Pancreas (tissue), 10 donors: ENCODE data around the gene MRPS10. TPM values are rescaled to one million over a fixed set of nuclear protein-coding genes. Genes with fewer than 3 reads are reported as not detected.
A peak's percentile ranks its signal among the peaks of the same experiment; 100 is the strongest.

Experiments used
- ATAC-seq, 4 donors: fragments of 200-7000 bp; cut with Tn5 transposase; one replicate each; pipeline versions ENCODE4 v1.8.0 to v1.9.1; 2020; ENCODE audit warnings: mild to moderate bottlenecking in 4 of 4, moderate library complexity in 4 of 4
- DNase-seq, 6 donors: peaks; one replicate each; pipeline ENCODE4 v3.0.0-alpha.2; 2020
- FAIRE-seq: peaks from 2 replicates; lab custom pipeline; 2012; peaks lifted over from hg19 to GRCh38; lab: Jason Lieb, UNC
- H3K27ac ChIP-seq, 4 donors: fragments of 200-600 bp; sonication (generic); 1 replicate in 3 of 4; 2 replicates in 1 of 4; pipeline versions ENCODE4 v1.5.0 to v1.8.0; 2020
- H3K27me3 ChIP-seq, 4 donors: fragments of 200-600 bp; one replicate each; pipeline ENCODE4 v1.8.0; 2021
- H3K36me3 ChIP-seq, 3 donors: fragments of 200-600 bp; sonication (generic) in 1 of 3; one replicate each; pipeline versions ENCODE4 v1.5.0 to v1.8.0; 2020 to 2021
- H3K4me1 ChIP-seq, 3 donors: fragments of 200-600 bp; one replicate each; pipeline ENCODE4 v1.8.0; 2021
- H3K4me3 ChIP-seq, 4 donors: fragments of 200-600 bp; sonication (generic) in 2 of 4; one replicate each; pipeline versions ENCODE4 v1.5.0 to v1.8.0; 2020 to 2021
- H3K9me3 ChIP-seq, 4 donors: fragments of 200-600 bp; one replicate each; pipeline ENCODE4 v1.8.0; 2021
- WGBS, 2 donors: extraction: QIAGEN DNeasy Blood & Tissue Kit; methylation state at CpG; one replicate each; pipeline ENCODE4 v1.1.7; 2013; 5-methylcytosine and 5-hydroxymethylcytosine counted together
- intact Hi-C, 3 donors: fragments of 100-400 bp; cut with DNase I; formaldehyde crosslinking; loops; one replicate each; pipeline versions ENCODE4 v1.11.1 to v1.14.2; 2022
- polyA plus RNA-seq, 2 donors: library from polyadenylated mRNA; stranded (reverse); fragments of 200-250 nt; gene quantifications; one replicate each; pipeline ENCODE4 v1.2.3, GENCODE V29; 2013
- total RNA-seq, 6 donors: library from RNA; stranded (reverse); fragmentation: NEBNext Ultra II Directional in 4 of 6; extraction: Animal tissue kit (Norgen Biotek cat#: 25700) in 4 of 6; gene quantifications; one replicate each; pipeline versions ENCODE4 v1.2.1 to v1.2.4, GENCODE V29; 2021 to 2023
- TF ChIP-seq, protein P1 (sequence below), 4 donors: fragments of 200-600 bp; sonication (generic) in 3 of 4; IDR thresholded peaks; one replicate each; pipeline versions ENCODE4 v1.5.0 to v1.8.0; 2021; ENCODE audit warnings: antibody characterized with exemption in 4 of 4
- donor health status: healthy with polysubstance abuse.
- donor health status: DM: no; HTN: no; CAD: no; lungs with moderate emphysema.
- donor health status: DM: no; HTN: no; CAD: no.
- donor health status: control.
- donor health status: control.
- donor health status: Bipolar disorder and iron deficiency.
- donor health status: DM: yes; HTN: yes; CAD: no.
- donor health status: DM: no; HTN: no; CAD: no.
- donor health status: DM: no; HTN: no; CAD: no.
- donor health status: DM: yes; HTN: yes; CAD: no.

MRPS10 gene
- total and polyA plus RNA-seq, 8 donors, result 6.7 to 12.5 (median 10.8) TPM

DNA sequence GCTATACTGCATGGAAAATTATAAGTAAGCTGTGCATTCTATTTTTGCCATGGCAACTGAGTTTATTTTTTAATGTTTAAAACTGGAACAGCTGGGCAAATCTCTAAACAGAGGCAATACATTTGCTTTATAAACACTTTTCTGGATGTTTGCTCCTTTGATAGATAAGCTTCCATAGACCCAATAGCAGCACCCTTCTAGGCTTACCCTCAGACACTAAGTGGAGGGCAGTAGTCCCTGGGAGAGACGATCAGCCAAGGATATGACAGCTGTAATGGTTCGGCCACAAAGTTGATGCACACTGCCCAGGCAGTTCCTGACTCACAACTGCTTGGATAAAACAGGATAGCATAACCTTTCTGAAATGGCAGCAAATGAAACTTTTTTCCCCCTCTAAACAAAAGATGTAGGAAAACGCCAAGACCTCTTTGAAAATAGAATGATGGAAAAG, 8.5 kb upstream of the MRPS10 start:
- WGBS, 2 donors, result 27 to 40% methylated on average over 3 of the region's 3 CpGs
- no peaks in the 10 kb centered on the region for H3K27me3 ChIP-seq
- FAIRE-seq (no peak), DNase-seq (no peak), ATAC-seq (peak in 3 of 4 donors; percentile 22 to 33 (median 24))
- H3K36me3 ChIP-seq, result no peaks in the 10 kb centered on the region
- no peak overlapping the region for H3K4me3 ChIP-seq
- TF ChIP-seq, protein P1, sequence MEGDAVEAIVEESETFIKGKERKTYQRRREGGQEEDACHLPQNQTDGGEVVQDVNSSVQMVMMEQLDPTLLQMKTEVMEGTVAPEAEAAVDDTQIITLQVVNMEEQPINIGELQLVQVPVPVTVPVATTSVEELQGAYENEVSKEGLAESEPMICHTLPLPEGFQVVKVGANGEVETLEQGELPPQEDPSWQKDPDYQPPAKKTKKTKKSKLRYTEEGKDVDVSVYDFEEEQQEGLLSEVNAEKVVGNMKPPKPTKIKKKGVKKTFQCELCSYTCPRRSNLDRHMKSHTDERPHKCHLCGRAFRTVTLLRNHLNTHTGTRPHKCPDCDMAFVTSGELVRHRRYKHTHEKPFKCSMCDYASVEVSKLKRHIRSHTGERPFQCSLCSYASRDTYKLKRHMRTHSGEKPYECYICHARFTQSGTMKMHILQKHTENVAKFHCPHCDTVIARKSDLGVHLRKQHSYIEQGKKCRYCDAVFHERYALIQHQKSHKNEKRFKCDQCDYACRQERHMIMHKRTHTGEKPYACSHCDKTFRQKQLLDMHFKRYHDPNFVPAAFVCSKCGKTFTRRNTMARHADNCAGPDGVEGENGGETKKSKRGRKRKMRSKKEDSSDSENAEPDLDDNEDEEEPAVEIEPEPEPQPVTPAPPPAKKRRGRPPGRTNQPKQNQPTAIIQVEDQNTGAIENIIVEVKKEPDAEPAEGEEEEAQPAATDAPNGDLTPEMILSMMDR (IDR thresholded peaks at IDR 0.05), result no peak
- H3K27ac ChIP-seq, result peak overlapping the region in 2 of 4 donors; percentile 35 to 55
- intact Hi-C loops, result no loop called here
- peaks cover 0 to 11% (median 0%) of the 10 kb centered on the region in 3 donors for H3K4me1 ChIP-seq
- H3K9me3 ChIP-seq, result no peaks in the 10 kb centered on the region

DNA sequence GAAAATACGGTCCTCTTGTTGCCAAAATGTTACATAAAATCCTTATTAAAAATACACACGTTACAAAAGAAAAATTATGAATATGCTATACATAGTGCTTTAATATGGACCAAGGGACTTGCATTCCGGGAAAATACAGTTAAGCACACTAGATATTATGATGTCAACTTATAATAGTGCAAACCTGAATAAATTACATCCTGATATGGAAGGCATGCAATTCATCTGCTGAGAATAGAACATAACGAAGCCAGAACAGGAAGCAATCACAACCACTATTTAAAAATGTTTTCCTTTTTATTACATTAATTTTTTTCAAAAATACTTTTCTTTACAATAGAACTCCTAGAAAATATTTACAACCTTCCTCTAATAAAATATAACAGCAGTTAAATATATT, 7.8 kb upstream of the MRPS10 start:
- no peak overlapping the region for H3K27ac ChIP-seq
- H3K9me3 ChIP-seq, result no peaks in the 10 kb centered on the region
- H3K36me3 ChIP-seq, result no peaks in the 10 kb centered on the region
- no peaks in the 10 kb centered on the region for H3K27me3 ChIP-seq
- H3K4me3 ChIP-seq, result no peak overlapping the region
- no peak for ATAC-seq
- DNase-seq, result no peak
- H3K4me1 ChIP-seq, result peaks cover 0 to 11% (median 0%) of the 10 kb centered on the region in 3 donors
- intact Hi-C loops, result no loop called here
- no peak for FAIRE-seq
- TF ChIP-seq, protein P1 (IDR thresholded peaks at IDR 0.05), result no peak
- WGBS, 2 donors, result 47 to 70% methylated on average over 4 of the region's 4 CpGs

DNA sequence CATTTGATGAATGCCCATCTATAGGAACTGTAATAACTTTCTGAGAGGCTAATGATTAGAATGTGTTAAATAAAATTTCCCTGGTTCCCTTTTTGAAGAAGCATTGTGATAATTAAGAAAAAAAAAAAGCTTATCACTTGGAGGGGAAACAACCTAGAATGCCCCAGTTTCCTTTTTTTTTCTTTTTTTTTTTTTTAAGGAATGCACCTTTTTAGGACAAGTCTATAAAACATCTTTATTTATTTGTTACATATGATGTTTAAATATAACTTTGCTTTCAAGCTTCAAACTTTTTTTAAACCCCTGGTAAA, 7.3 kb upstream of the MRPS10 start:
- H3K4me3 ChIP-seq, result no peak overlapping the region
- H3K4me1 ChIP-seq, result peaks cover 0 to 11% (median 0%) of the 10 kb centered on the region in 3 donors
- TF ChIP-seq, protein P1 (IDR thresholded peaks at IDR 0.05), result no peak
- FAIRE-seq (no peak), DNase-seq (no peak), ATAC-seq (no peak)
- no peak overlapping the region for H3K27ac ChIP-seq
- H3K36me3 ChIP-seq, result no peaks in the 10 kb centered on the region
- intact Hi-C loops, result no loop called here
- H3K27me3 ChIP-seq, result no peaks in the 10 kb centered on the region
- no peaks in the 10 kb centered on the region for H3K9me3 ChIP-seq

GRCh38 chr6:42224222-42225028, 6.8 kb upstream of the MRPS10 start:
- WGBS, 2 donors, result 51 to 74% methylated on average over 12 of the region's 12 CpGs
- no peak for DNase-seq
- Histone ChIP-seq H3K27me3 (no peaks in the 10 kb centered on the region), H3K27ac (no peak overlapping the region), H3K9me3 (no peaks in the 10 kb centered on the region), H3K4me3 (no peak overlapping the region), H3K4me1 (peaks cover 0 to 11% (median 0%) of the 10 kb centered on the region in 3 donors), H3K36me3 (no peaks in the 10 kb centered on the region)
- no peak for ATAC-seq
- TF ChIP-seq, protein P1 (IDR thresholded peaks at IDR 0.05), result no peak
- no peak for FAIRE-seq
- intact Hi-C loops, result no loop called here

DNA sequence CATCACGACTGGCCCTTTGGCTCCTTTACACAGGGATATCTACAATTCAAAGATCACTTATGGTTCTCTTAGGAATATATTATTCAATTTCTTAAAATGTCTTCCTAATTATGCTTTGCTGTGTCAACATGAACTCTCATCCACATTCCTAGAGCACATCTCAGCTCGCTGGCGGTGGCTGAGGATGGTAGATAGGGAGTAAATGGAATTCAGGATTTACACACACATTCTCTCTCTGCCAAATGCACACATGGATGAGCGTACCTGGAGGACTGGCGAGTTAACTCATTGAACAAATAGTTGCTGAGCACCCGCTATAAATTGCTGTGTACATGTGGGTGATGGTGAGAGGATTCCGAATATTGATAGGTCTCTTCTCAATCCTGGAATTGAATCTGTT, 4.8 kb upstream of the MRPS10 start:
- Histone ChIP-seq H3K9me3 (no peaks in the 10 kb centered on the region), H3K27me3 (no peaks in the 10 kb centered on the region), H3K36me3 (no peaks in the 10 kb centered on the region), H3K27ac (no peak overlapping the region), H3K4me1 (peaks cover 0 to 11% (median 0%) of the 10 kb centered on the region in 3 donors), H3K4me3 (no peak overlapping the region)
- DNase-seq (no peak), FAIRE-seq (no peak), ATAC-seq (no peak)
- 62 to 76% methylated on average over 7 of the region's 7 CpGs for WGBS, 2 donors
- intact Hi-C loops, result no loop called here
- TF ChIP-seq, protein P1 (IDR thresholded peaks at IDR 0.05), result no peak
